ENCODE results near the gene NLRP3. TPM values are rescaled to one million over a fixed set of nuclear protein-coding genes. Genes with fewer than 3 reads are reported as not detected.
"Not testable (repeated sequence)": the region's sequence is repeated elsewhere in the genome, so short reads cannot be mapped to it uniquely, and the experiment has no call there.

NLRP3 gene
- 10 to 100 TPM in 3 of 4 donors, 1 to 10 TPM in 1; 7.1 to 17.7 (median 14.4) TPM for total RNA-seq

- DNase-seq (ENCODE audit: low spot score) (no peak), ATAC-seq (ENCODE audit: low FRiP score) (peak; percentile 55)
- no peak for TF ChIP-seq CTCF (IDR thresholded peaks at IDR 0.05)
Observed at GRCh38 chr1:247415423-247416361, at the start of gene NLRP3. Gene NLRP3 (plus strand): TSS chr1:247416173. CDS start chr1:247418801, 2,628 bp downstream.

- DNase-seq (ENCODE audit: low spot score); ATAC-seq (ENCODE audit: low FRiP score): not testable (repeated sequence)
Observed at GRCh38 chr1:247366345-247366744, 49.6 kb upstream of the NLRP3 start.

GRCh38 chr1:247366926-247367645, 48.9 kb upstream of the NLRP3 start:
- no peak for TF ChIP-seq CTCF (IDR thresholded peaks at IDR 0.05)
- ATAC-seq (ENCODE audit: low FRiP score): no peak
- DNase-seq (ENCODE audit: low spot score): no peak

- ATAC-seq (ENCODE audit: low FRiP score) (no peak), DNase-seq (ENCODE audit: low spot score) (no peak)
- no peak for TF ChIP-seq CTCF (IDR thresholded peaks at IDR 0.05)
Observed at GRCh38 chr1:247367786-247368422, 48.1 kb upstream of the NLRP3 start.

- ATAC-seq (ENCODE audit: low FRiP score): no peak
- no peak for TF ChIP-seq CTCF (IDR thresholded peaks at IDR 0.05)
- no peak for DNase-seq (ENCODE audit: low spot score)
Observed at GRCh38 chr1:247368490-247369145, 47.4 kb upstream of the NLRP3 start.

GRCh38 chr1:247370786-247371732, 44.9 kb upstream of the NLRP3 start:
- TF ChIP-seq CTCF (IDR thresholded peaks at IDR 0.05): no peak
- no peak for DNase-seq (ENCODE audit: low spot score)
- no peak for ATAC-seq (ENCODE audit: low FRiP score)

All from omental fat pad (tissue), 4 donors.